GM19035 (cell line): ENCODE measurements around the gene SERPINA12.

Source experiments
- ATAC-seq: cut with Tn5 transposase; IDR thresholded peaks from one replicate; pipeline ENCODE4 v1.9.1; 2021; ENCODE audit not compliant: unreplicated experiment

Gene SERPINA12

DNA sequence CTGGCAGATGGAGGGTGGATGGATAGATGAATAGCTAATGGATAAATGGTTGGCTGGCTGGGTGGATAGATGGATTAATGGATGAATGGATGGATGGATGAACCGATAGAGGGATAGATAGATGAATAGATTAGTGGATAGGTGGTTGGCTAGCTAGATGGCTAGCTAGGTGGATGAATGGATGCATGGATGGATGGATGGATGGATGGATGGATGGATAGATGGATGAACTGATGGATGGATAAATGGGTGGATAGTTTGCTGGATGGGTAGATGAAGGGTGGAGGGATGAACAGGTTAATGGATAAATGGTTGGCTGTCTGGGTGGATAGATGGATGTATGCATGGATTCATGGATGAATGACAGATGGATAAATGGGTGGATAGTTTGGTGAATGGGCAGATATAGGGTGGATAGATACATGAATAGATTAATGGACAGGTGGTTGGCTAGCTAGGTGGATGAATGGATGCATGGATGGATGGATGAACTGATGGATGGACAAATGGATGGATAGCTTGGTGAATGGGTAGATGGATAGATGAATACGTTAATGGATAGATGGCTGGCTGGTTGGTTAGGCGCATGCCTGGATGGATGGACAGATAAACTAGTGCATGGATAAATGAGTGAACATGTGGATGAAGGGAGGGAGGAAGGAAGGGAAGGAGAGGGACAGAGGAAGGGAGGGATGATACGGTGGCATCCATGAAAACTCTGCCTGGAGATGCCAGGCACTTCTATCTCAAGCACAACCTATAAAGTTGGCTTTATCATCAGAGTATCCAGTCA lies 41.3 kb downstream of the SERPINA12 start:
- ATAC-seq, result no peak

DNA sequence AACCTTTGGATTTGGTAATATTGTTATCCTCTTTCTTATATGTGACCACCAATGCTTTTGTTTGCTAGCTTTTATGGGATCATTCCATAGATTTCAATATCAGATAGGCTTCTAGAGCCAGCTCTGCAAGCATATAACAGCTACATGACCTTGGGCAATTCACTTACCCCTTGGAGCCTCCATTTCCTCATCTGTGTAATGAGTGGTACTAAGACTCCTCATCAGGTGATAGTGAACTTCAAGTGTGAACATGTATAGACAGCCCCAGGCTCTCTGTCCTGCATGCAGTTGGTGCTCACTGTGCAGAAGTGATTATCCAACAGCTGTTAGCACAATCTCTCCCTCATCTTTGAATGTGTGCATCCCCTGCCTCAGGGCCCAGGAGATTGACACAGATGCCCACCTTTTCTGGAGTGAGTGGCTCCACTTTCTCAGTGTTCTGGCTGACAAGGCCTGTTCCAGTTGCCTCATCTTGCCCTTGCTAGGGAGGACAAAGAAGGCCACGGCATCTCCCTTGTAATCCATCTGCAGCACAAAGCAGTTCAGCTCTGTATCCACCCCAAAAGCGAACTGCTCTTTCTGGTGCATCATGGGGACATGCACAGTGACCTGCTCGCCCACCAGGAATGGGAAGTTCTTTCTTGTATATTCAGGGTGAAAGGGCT lies 42.4 kb downstream of the SERPINA12 start:
- ATAC-seq, result no peak

- no peak for ATAC-seq
Measured at GRCh38 chr14:94465042-94465441, 44.2 kb downstream of the SERPINA12 start.

GRCh38 chr14:94464290-94464689 lies 45.0 kb downstream of the SERPINA12 start:
- no peak for ATAC-seq

GRCh38 chr14:94462763-94463572 lies 46.3 kb downstream of the SERPINA12 start:
- ATAC-seq, result no peak

GRCh38 chr14:94462219-94462551 lies 47.1 kb downstream of the SERPINA12 start:
- ATAC-seq, result no peak

GRCh38 chr14:94461526-94462218 lies 47.6 kb downstream of the SERPINA12 start:
- ATAC-seq, result no peak

DNA sequence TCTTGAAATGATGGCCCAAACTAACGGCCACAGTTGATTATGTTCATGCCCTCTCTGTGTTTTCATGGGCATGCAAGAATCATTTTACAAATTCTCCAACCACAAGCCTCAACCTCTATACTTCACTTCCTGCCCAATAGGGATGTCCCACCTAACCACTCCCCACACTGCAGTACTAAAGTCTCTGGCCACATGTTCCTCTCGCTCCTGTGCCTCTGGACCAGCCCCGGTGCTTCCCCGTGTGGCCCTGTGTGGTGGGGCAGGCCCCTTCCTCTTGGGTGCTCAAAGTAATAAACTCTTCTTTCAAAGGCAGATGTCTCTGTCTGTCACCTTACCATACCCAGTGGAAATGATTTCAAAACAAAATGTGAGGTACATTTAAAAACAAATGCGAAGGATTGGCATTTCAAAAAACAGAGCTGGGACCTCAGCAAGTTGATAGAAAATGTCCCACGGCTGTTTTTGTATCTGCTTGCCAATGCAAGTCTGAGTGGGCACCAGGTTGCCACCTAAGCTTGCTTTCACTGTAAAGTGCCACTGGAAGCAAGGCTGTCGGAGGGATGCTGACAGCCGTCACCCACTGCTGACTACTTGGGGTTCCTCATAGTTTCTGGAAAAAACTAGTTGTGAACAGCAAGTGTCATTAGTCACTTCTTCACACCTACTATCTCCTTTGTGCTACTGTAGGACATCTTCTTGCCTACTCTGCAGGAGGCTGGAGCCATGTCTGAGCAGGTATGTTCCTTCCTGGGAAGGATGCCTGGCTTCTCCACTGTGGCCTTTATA lies 48.4 kb downstream of the SERPINA12 start:
- no peak for ATAC-seq

DNA sequence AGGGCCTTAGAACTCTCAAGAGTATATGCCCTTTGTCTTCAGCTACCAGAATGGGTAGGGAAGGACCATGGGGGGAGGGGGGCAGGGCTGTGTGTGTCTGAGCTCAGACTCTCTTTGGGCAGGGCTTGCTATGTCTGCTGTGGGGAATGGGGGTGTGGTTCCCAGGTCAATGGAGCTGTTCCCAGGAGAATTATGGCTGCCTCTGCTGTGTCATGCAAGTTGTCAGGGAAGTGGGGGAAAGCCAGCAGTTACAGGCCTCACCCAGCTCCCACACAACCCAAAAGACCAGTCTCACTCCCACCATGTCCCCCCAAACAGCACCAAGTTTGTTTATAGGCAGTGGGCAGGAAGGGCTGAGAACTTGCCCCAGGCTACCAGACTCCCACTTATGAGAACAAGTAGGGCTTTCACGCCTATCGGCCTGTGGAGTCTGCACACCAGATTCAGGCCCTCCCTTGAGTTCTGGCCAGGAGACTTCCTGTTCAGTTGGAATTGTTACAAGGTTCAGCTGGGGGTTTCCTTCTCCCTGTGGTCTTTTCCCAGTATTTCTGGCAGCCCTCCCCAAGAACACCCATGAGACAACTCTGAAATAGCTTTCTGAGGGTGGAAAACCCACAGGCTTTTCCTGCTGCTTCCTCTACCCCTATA lies 50.6 kb downstream of the SERPINA12 start:
- no peak for ATAC-seq

GRCh38 chr14:94458096-94458495 lies 51.2 kb downstream of the SERPINA12 start:
- no peak for ATAC-seq

DNA sequence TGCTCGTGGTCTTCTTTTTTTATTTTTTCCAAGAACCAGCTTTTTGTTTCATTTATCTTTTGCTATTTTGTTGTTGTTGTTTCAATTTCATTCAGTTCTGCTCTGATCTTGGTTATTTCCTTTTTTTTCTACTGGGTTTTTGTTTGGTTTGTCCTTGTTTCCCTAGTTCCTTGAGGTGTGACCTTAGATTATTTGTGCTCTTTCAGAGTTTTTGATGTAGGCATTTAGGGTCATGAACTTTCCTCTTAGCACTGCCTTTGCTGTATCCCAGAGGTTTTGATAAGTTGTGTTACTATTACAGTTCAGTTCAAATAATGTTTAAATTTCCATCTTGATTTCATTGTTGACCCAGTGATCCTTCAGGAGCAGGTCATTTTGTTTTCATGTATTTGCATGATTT lies 53.3 kb downstream of the SERPINA12 start:
- no peak for ATAC-seq

GRCh38 chr14:94451826-94452225 lies 57.4 kb downstream of the SERPINA12 start:
- ATAC-seq, result no peak

GRCh38 chr14:94451091-94451771 lies 58.0 kb downstream of the SERPINA12 start:
- no peak for ATAC-seq

DNA sequence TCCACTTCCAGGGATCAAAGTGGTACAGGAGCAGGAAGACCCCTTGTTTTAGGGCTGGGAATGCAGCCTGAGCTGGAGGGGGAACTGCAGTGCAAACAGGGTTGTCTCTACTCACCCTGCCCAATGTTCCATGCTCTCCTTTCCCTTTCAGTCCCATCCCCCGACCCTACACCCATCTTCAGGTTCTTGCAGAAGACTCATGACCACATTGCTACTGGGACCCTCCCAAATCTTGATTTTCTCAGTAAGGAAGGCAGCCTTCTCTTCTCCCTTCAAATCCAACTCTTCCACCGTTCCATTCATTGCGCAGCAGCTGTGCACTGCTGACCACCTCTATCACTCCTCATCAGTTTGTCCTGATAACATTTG lies 58.6 kb downstream of the SERPINA12 start:
- ATAC-seq, result no peak

DNA sequence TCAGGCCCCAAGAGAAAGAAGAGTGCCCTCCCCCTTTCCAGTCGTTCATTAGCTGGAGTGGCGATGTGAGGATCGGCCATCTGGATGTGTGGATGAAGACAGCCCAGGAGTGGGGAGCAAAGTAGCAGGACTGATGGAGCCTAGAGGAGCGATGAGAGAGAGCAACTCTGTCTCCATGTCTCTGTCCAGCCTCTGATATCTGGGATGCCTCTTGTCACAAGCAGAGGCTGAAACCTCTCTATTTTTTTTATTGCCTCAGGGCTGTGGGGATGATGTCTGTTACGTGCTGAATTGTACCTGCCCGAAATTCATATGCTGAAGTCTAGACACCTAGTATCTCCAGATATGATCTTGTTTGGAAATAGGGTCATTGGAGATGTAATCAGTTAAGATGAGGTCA lies 59.3 kb downstream of the SERPINA12 start:
- no peak for ATAC-seq

- no peak for ATAC-seq
Measured at GRCh38 chr14:94448071-94448808, 61.0 kb downstream of the SERPINA12 start.

DNA sequence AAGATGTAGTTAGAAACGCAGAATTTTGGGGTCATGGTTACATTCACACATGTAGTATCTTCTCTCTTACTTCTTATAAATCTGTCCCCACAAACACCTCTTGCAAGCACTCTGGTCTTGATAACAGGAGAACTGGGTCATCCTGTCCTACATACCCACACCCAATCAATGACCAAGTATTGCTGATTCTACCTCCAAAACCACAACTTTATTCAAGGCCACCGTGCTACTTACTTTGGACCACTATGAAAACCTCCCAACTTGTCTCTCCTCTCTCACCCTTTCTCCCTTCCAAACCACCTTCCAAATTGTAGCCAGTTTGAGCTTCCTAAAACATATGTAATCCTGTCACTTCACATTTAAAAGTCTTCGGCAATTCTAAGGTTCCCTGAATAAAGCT lies 62.1 kb downstream of the SERPINA12 start:
- ATAC-seq, result no peak

GRCh38 chr14:94446126-94446525 lies 63.1 kb downstream of the SERPINA12 start:
- no peak for ATAC-seq

GRCh38 chr14:94445003-94445402 lies 64.3 kb downstream of the SERPINA12 start:
- ATAC-seq, result no peak
